Measurements from ENCODE around the gene MGAT3.
"Not testable (repeated sequence)": the region's sequence is repeated elsewhere in the genome, so short reads cannot be mapped to it uniquely, and the experiment has no call there.

Gene MGAT3, protein sequence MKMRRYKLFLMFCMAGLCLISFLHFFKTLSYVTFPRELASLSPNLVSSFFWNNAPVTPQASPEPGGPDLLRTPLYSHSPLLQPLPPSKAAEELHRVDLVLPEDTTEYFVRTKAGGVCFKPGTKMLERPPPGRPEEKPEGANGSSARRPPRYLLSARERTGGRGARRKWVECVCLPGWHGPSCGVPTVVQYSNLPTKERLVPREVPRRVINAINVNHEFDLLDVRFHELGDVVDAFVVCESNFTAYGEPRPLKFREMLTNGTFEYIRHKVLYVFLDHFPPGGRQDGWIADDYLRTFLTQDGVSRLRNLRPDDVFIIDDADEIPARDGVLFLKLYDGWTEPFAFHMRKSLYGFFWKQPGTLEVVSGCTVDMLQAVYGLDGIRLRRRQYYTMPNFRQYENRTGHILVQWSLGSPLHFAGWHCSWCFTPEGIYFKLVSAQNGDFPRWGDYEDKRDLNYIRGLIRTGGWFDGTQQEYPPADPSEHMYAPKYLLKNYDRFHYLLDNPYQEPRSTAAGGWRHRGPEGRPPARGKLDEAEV

DNA sequence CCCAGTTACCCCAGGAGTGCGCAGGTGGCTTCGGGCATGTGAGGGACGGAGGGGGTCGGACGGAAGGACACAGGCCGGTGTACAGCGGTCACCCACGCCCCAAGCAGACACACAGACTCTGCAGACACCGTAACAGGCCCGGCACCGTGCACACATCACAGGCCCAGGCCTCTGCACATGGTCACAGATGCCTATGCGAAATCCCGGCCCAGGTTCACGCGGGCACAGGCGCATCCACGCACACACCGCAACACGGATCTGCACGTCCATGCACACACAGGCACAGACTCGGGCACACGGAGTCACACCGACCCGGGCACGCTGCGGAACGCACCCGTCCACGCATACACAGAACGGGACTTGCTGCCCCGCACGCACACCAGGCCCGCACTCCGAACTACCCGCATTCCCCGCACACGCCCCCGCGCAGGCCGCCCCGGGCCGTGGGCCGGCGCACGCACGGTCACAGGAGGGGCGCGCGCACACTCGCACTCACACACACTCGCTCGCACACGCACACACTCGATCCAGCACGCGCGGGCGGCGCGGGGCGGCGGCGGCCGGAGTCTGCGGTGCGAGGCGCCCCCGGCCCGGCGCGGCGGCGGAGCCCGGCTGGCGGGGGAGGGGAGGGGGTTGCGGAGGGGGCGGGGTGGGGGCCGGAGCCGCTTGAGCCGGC lies at the start of gene MGAT3:
Gene MGAT3 (plus strand): TSS at position 491 of the 676 bp plus-strand sequence. CDS start 30,336 bp downstream, outside the sequence.
- DNase-seq: no peak

DNA sequence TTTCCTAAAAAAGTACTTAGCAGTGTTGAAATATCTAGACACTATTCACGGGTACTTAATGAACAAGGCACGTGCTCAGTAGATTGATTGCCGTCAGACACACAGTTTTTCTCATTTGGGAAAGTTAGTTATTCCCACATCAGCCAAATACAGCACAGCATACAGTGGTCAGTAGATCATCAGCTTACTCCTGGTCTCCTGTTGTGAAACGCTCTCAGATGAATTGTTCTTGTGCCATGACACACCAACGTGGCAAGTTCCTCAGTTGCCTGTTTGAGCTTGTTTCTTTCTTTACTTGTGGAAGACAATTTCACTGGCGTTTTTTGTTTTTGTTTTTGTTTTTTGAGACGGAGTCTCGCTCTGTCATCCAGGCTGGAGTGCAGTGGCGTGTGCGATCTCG lies 48.6 kb upstream of the MGAT3 start:
- DNase-seq: no peak

DNA sequence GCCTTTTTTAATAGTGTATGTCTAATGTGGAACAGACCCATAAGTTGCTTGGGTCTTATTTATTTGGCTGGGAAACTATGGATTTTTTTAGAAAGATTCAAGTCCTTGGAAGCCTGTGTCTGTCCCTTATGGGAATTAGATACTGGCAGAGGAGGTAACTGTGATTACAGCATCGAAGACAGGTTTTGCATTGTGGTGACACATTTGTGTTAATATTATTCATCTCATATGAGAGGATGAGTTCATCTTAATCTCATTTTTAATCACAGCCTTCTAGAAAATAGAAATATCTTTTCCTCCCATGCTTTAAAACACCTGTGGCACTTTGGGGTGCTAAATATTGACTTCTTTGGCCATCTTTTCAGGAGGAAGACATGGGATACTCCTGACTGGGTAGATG lies 48.0 kb upstream of the MGAT3 start:
- no peak for DNase-seq

DNA sequence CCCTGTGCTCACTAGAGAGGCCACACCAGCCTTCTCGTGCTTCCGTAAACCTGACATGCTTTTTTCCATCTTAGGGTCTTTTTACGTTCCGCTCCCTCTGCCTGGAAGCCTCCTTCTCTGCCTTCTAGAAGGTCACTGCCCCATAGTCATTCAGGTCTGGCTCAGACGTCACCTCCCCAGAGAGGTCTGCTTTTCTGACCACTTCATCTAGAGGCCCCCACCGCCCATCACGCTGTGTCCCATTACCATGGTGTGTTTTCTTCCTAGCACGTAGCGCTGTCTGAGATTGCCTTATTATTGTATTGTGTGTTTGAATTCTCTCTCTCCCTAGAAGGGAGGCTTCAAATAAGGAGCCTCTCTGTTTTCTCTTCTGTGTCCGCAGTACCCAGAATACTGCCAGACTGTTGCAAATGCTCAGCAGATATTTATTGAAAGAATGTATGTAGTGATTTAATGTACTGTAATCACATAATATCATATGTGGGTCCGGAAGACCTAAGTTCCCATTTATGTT lies 47.2 kb upstream of the MGAT3 start:
- no peak for DNase-seq

DNA sequence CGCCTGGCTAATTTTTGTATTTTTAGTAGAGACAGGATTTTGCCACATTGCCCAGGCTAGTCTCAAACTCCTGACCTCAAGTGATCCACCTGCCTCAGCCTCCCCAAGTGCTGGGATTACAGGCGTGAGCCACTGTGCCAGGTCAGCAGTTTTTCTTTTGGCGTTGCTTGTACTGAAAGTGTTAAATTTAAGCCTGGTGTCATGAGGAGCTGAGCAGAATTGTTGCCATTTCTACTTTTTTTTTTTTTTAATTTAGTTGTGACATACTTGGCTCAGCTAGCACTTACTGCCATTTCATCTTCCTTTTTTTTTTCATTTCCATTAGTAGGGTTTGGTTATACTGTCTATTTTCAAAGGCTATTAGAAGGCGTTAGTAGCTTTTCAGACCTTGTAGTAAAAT lies 46.5 kb upstream of the MGAT3 start:
- no peak for DNase-seq

DNA sequence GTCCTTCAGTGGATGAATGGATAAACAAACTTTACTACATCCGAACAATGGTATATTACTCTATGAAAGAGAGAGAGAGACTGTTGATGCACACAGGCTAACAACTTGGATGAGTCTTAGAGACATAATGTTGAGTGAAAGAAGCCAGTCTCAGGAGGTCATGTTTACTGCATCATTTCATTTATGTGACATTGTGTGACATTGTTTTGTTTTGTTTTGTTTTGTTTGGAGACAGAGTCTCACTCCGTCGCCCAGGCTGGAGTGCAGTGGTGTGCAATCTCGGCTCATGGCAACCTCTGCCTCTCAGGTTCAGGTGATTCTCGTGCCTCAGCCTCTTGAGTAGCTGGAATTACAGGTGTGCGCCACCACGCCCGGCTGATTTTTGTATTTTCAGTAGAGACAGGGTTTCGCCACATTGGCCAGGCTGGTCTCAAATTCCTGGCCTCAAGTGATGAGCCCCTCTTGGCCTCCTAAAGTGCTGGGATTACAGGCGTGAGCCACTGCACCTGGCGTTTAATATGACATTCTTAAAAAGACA lies 44.9 kb upstream of the MGAT3 start:
- DNase-seq: not testable (repeated sequence)

DNA sequence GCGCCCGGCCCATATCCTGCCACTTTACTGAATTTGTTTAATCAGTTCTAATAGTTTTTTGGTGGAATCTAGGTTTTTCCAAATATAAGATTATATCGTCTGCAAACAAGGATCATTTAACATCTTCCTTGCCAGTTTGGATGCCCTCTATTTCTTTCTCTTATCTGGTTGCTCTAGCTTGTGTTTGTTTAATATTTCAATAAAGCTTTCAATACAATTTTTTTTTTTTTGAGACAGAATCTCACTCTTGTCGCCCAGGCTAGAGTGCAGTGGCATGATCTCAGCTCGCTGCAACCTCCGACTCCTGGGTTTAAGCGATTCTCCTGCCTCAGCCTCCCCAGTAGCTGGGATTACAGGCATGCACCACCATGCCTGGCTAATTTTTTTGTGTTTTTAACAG lies 43.6 kb upstream of the MGAT3 start:
- DNase-seq: not testable (repeated sequence)

DNA sequence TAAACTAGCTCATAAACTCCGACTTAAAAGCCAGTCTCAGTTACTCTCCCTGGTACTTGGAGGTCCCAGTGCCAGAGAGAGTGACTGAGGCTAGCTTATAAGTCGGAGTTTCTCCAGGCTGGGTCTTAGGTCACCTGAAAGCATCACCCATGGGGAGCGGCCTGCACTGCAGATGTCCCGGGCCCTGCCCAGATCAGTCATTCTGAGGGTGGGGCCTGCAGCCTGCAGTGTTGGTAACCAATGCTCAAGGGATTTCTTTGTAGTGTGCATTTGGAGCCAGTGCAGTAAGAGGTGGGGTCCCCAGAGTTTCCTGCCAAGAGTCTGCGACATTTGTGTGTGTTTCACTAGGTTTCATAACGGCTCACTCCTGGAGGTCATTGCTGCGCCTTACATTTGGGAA lies 42.4 kb upstream of the MGAT3 start:
- no peak for DNase-seq

DNA sequence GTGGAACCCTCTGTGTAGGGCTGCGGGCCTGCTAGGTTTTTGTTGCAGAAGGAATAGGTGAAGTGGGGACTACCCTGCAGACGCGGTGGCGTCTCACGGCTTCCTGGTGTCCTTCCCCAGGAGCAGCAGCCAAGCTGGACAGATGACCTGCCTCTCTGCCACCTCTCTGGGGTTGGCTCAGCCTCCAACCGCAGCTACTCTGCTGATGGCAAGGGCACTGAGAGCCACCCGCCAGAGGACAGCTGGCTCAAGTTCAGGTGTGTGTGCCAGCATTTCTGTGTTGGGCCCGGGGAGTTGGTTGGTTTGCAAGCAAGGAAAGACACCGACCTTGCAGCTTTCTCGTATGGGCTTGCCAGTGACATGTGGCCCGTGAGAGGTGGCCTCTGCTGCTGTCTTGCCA lies 41.9 kb upstream of the MGAT3 start:
- DNase-seq: no peak

DNA sequence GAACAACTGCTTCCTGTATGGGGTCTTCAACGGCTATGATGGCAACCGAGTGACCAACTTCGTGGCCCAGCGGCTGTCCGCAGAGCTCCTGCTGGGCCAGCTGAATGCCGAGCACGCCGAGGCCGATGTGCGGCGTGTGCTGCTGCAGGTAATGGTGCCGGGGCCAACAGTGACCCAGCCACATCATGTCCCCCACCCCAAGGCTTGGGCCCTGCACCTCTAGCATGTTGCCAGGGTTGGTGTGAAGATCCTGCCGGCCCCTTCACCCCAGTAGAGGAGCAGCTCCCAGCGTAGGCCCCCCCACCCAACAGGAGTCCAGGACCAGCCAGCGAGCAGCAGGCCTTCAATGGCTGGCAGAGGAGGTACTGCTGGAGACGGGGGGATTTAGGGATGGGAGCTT lies 41.3 kb upstream of the MGAT3 start:
- DNase-seq: no peak

DNA sequence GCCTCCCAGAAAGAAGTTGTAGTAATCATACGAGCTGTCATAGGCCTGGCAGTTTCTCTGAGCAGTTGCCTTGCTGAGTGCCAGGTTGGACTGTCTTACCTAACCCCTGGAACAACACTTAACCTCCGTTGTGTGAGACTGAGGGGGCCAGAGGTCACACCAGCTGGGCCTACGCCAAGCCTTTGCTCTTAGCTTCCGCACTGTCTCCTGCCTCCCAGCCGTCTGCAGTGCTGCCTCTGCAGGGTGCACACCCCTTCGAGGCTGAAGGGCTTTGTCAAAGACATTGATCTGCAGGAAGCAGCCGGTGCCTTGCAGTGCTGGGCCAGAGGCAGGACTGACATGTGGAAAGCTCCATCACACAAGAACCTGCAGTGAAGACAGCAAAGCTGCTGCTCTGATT lies 40.5 kb upstream of the MGAT3 start:
- no peak for DNase-seq

DNA sequence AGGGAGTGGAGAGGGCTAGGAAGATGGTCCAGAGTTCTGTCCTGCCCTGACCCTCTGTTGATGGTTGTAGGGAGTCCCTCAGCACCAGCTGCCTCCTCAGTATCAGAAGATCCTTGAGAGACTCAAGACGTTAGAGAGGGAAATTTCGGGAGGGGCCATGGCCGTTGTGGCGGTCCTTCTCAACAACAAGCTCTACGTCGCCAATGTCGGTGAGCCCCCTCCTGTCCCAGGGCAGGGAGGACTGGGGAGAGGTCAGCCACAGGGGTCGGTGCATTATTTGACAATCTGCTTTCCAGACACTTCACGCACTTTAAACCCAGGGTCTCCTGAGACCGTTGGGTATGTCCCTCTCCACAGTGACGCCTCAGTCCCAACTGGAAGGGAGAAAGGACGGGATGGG lies 39.2 kb upstream of the MGAT3 start:
- DNase-seq: no peak

DNA sequence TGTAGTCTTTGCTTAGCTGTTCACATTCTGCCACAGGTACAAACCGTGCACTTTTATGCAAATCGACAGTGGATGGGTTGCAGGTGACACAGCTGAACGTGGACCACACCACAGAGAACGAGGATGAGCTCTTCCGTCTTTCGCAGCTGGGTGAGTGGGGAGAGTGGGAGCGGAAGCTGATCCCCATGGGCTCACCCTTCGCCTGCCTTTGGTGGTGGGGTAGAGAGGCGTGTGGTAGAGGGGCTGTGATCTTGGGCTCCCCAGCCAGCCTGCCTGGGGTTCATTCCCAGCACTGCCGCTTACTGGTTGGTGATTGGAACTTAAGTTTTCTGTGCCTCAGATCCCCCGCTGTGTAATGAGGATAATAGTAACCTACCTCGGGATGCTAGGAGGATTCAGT lies 38.1 kb upstream of the MGAT3 start:
- DNase-seq: no peak

DNA sequence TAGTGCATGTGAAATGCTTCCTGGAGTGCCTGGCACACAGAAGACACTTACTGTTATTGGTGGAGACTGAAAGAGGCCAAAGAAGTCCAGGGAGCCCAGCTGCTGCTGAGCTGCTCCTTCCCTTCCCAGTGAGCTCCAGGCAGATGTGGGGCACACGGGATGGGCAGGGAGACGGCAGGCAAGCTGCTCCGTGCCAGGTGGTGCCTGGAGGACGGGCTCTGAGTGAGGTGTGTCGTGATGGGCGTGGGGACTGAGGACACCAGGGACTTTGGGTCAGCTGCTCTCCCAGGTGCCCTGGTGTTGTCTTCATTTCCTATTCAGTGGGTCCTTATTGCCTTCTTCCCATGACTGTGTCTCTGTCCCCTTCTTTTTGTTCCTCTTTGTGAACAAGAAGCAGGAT lies 37.7 kb upstream of the MGAT3 start:
- DNase-seq: no peak

DNA sequence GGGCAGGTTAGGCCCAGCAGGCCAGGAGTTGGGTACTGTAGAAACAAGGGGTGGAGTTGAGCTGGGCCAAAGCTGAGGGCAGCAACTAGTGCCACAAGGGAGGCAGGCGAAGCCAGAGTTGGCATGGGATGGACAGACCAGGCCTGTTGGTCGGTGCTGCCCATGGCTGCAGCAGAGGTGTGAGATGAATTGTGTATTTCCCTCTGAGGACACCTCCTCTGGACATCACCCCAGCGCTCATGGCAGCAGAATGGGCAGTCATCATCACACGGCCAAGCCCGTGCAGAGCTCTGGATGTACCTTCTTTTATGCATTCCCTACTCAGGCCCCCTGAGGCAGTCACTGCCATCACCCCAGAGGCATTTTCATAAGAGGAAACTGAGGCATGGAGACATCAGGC lies 36.9 kb upstream of the MGAT3 start:
- no peak for DNase-seq

DNA sequence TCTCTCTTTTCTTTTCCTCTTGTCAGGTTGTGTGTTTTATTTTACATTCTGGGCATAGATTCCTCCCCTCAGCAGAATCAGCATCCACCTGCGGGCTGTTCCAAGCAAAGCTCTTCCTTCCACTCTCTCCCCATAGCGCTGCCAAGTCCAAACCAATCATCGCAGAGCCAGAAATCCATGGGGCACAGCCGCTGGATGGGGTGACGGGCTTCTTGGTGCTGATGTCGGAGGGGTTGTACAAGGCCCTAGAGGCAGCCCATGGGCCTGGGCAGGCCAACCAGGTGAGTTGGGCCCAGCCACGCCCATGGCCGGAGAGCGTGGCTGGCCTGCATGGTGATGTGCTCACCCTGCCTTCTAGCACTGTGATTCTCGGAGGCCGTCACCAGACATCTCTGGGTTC lies 35.1 kb upstream of the MGAT3 start:
- DNase-seq: no peak

DNA sequence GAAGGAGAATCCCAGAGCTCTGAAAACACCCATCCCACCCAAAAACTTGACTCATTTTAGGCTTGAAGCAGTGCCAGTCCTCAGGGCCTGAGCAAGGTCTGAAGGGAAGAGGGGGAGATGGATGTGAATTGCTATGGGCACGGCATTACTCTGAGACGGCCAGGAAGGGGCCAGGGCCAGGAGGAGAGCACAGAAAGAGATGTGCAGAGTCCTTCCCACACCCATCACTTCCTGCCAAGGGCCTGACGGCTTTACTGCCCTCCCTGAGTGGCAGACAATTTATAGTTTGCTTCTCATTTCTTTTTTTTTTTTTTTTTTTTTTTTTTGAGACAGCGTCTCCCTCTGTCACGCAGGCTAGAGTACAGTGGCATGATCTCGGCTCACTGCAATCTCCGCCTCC lies 34.7 kb upstream of the MGAT3 start:
- no peak for DNase-seq

DNA sequence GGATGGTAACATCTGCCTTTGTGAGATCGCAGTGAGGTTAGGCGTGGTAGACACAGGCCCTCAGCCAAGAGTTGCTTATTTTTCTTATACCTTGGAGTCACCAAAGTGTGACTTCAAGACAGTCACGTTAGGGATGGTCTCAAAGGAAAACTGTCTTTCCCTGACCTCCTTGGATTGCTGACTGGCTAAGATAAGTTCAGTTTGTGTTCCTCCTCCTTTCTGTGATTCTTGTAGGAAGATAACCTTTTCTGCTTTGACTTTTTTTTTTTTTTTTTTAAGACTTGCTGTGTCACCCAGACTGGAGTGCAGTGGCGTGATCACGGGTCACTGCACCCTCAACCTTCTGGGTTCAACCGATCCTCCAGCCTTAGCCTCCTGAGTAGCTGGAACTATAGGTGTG lies 34.1 kb upstream of the MGAT3 start:
- DNase-seq: no peak

DNA sequence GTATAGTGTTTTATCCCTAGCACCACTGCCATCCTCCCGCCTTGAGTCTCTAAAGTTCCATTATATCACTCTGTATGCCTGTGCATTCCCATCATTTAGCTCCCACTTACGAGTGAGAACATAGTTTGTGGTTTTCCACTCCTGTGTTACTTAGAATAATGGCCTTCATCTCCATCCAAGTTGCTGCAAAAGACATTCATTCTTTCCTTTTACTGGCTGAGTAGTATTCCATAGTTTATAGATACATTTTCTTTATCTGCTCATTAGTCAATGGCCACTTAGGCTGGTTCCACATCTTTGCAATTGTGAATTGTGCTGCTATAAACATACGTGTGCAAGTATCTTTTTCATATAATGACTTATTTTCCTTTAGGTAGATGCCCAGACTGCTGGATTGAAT lies 32.8 kb upstream of the MGAT3 start:
- no peak for DNase-seq

DNA sequence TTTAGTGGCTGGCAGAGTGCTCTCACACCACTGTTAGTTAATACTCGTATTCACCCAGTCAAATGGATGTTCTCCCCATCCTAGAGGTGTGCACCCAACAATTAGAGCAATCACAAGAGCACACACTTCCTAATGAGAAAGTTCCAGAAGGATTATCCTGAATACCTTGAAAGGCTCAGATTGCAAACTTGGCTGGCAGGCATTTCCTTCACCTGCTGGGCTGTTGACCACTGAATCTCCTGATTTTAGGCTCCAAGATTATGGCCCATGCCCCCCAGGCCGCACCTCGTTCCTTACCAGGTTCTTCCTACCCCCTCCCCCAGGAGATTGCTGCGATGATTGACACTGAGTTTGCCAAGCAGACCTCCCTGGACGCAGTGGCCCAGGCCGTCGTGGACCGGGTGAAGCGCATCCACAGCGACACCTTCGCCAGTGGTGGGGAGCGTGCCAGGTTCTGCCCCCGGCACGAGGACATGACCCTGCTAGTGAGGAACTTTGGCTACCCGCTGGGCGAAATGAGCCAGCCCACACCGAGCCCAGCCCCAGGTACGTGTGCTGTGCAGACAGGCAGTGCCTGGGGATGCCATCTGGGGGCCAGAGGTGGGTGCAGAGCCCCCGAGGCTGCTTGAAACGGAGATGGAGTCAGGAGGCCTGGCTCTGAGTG lies 30.3 kb upstream of the MGAT3 start:
- DNase-seq: no peak

DNA sequence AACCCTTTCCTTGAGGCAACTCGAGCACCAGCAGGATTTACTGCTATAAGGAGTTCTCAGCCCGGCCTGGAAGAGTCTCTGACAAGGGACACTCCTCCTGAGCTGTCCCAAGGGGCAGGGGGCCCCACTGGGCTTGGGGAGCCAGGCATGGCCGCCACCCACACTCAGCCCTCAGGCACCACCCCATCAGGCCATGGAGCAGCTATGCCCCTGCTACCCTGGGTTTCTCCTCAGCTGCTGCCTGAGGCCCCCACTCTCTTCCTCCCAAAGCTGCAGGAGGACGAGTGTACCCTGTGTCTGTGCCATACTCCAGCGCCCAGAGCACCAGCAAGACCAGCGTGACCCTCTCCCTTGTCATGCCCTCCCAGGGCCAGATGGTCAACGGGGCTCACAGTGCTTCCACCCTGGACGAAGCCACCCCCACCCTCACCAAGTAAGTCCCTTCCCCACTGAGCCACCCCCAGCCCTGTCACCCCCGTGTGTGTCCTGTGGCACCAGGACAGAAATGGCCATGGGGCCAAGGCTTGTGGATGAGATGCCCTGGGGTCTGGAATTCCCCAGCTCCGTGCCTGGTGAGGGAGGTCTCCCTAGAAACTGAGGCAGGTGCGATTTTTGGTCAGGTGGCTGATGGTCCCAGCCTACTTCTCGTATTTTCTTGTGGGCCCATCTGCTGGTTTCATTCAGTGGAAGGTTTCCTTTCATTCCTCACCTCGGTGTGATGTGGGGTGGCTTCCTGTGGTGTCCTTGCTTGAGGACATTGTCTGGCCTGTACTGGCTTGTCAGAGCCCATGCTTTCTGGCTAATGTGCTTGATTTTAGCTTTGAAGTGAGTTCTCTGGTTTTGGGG lies 28.8 kb upstream of the MGAT3 start:
- no peak for DNase-seq

DNA sequence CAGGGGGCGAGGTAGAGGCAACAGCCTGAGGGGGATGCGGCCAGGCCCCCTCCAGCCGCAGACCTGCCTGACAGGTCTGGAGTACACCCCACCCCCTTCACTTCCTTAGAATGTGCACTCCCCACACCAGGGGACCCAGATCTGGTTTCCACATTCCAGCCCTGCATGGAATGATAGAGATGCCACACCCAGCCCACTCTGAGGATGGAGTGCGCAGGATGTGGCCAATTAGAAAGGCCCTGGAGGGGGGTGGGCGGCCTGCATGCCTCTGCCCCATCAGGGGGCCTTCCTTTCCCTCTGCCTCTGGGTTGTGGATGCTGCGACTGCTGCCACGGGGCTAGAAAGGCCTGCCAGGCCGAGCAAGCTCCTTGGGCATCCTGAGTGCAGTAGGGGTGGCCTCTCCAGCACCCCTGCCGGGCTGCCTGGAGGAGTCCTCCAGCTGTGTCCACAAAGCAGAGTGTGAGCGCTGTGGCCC lies 28.2 kb upstream of the MGAT3 start:
- no peak for DNase-seq

Data from stimulated activated CD4-positive, alpha-beta T cell treated with anti-CD3 and anti-CD28 coated beads, Interleukin-15, amount 100 ng/mL, for 24 hours (primary cell).